ENCODE data around the gene CYTH3. TPM values are rescaled to one million over a fixed set of nuclear protein-coding genes. Genes with fewer than 3 reads are reported as not detected.

The CYTH3 gene
- total and polyA plus RNA-seq, 2 experiments from 2014 or later = 11.9 to 15.7 TPM

- Histone ChIP-seq H3K4me2 (no peak overlapping the region), H4K20me1 (ENCODE audit: insufficient read depth, poor library complexity, severe bottlenecking) (no peaks in the 10 kb centered on the region), H3K9me2 (replicated peaks; ENCODE audit: insufficient read depth) (no peaks in the 10 kb centered on the region), H3K9me3 (ENCODE audit: low read depth) (no peaks in the 10 kb centered on the region), H3K4me1 (ENCODE audit: insufficient read depth) (no peaks in the 10 kb centered on the region), H3K36me3 (replicated peaks; ENCODE audit: insufficient read depth, low read depth) (no peaks in the 10 kb centered on the region), H3K79me2 (peaks cover 22% of the 10 kb centered on the region), H3K27ac (no peak overlapping the region), H2AFZ (no peak overlapping the region), H3K27me3 (no peaks in the 10 kb centered on the region), H3K4me3 (no peak overlapping the region)
- no peak for DNase-seq (ENCODE audit: low spot score)
- 92% methylated on average over 3 of the region's 3 CpGs for WGBS (ENCODE audit: low lambda C conversion rate, missing lambda C conversion rate)
- TF ChIP-seq EZH2phosphoT487 (IDR thresholded peaks at IDR 0.05; ENCODE audit: low read depth, severe bottlenecking, unreplicated experiment) = no peak
- TF ChIP-seq, protein P1, sequence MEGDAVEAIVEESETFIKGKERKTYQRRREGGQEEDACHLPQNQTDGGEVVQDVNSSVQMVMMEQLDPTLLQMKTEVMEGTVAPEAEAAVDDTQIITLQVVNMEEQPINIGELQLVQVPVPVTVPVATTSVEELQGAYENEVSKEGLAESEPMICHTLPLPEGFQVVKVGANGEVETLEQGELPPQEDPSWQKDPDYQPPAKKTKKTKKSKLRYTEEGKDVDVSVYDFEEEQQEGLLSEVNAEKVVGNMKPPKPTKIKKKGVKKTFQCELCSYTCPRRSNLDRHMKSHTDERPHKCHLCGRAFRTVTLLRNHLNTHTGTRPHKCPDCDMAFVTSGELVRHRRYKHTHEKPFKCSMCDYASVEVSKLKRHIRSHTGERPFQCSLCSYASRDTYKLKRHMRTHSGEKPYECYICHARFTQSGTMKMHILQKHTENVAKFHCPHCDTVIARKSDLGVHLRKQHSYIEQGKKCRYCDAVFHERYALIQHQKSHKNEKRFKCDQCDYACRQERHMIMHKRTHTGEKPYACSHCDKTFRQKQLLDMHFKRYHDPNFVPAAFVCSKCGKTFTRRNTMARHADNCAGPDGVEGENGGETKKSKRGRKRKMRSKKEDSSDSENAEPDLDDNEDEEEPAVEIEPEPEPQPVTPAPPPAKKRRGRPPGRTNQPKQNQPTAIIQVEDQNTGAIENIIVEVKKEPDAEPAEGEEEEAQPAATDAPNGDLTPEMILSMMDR (IDR thresholded peaks at IDR 0.05; ENCODE audit: poor library complexity) = no peak
- no peak for TF ChIP-seq EZH2 (IDR thresholded peaks at IDR 0.05; ENCODE audit: borderline replicate concordance)
These were observed 144.2 kb downstream of the CYTH3 start for GRCh38 chr7:6128205-6128604.

DNA sequence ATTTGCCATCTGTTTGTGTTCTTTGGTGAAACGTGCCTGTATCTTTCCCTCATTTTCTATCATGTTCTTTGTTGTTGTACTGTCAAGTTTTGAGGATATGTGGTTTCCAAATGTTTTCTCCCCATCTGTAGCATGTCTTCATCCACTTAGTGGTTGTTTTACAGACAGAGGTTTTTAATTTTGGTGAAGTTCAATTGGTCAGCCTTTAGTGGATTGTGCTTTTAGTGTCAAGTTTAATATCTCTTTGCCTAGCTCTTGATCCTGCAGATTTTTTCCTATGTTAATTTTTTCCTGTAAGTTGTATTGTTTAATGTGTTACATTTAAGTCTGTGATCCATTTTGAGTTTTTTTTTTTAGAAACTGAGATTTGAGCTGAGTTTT is 145.3 kb downstream of the CYTH3 start:
- TF ChIP-seq, protein P1 (IDR thresholded peaks at IDR 0.05; ENCODE audit: poor library complexity) = no peak
- no peak for TF ChIP-seq EZH2phosphoT487 (IDR thresholded peaks at IDR 0.05; ENCODE audit: low read depth, severe bottlenecking, unreplicated experiment)
- no peak for TF ChIP-seq EZH2 (IDR thresholded peaks at IDR 0.05; ENCODE audit: borderline replicate concordance)
- H2AFZ ChIP-seq = no peak overlapping the region
- H3K36me3 ChIP-seq (replicated peaks; ENCODE audit: insufficient read depth, low read depth) = peaks cover 3% of the 10 kb centered on the region
- H3K4me3 ChIP-seq = no peak overlapping the region
- no peak overlapping the region for H3K4me2 ChIP-seq
- peaks cover 22% of the 10 kb centered on the region for H3K79me2 ChIP-seq
- H4K20me1 ChIP-seq (ENCODE audit: insufficient read depth, poor library complexity, severe bottlenecking) = no peaks in the 10 kb centered on the region
- peak overlapping the region; percentile 15 for H3K27ac ChIP-seq
- 61% methylated on average over 1 of the region's 1 CpG for WGBS (ENCODE audit: low lambda C conversion rate, missing lambda C conversion rate)
- H3K4me1 ChIP-seq (ENCODE audit: insufficient read depth) = no peaks in the 10 kb centered on the region
- H3K9me2 ChIP-seq (replicated peaks; ENCODE audit: insufficient read depth) = no peaks in the 10 kb centered on the region
- H3K27me3 ChIP-seq = no peaks in the 10 kb centered on the region
- no peaks in the 10 kb centered on the region for H3K9me3 ChIP-seq (ENCODE audit: low read depth)
- no peak for DNase-seq (ENCODE audit: low spot score)

DNA sequence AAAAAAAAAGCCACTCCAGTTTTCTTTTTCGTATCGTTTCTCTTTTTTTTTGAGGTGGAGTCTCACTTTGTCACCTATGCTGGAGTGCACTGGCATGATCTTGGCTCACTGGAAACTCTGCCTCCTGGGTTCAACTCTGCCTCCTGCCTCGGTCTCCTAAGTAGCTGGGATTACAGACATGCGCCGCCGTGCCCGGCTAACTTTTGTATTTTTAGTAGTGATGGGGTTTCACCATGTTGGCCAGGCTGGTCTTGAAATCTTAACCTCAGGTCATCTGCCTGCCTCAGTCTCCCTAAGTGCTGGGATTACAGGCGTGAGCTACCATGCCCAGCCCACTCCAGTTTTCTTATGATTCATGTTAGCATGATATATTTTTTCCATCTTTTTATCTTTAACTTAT is 148.6 kb downstream of the CYTH3 start:
- TF ChIP-seq, protein P1 (IDR thresholded peaks at IDR 0.05; ENCODE audit: poor library complexity) = no peak
- TF ChIP-seq EZH2phosphoT487 (IDR thresholded peaks at IDR 0.05; ENCODE audit: low read depth, severe bottlenecking, unreplicated experiment) (no peak), EZH2 (IDR thresholded peaks at IDR 0.05; ENCODE audit: borderline replicate concordance) (no peak)
- 100% methylated on average over 8 of the region's 8 CpGs for WGBS (ENCODE audit: low lambda C conversion rate, missing lambda C conversion rate)
- H3K4me1 ChIP-seq (ENCODE audit: insufficient read depth) = no peaks in the 10 kb centered on the region

DNA sequence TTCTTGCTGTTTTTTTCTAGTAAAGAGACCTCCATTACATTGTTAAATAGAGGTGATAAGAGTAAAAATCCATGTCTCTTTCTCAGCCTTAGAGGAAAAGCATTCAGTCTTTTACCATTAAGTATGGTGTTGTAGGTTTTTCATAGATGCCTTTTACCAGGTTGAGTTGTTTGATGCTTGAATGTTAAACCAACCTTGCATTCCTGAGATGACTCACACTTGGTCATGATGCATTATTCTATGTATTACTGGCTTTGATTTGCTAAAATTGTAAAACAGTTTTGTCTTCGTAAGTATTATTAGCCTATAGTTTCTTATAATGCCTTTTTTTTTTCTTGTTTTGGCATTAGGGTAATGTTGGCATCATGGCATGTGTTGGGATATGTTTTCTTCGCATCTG is 151.3 kb downstream of the CYTH3 start:
- Histone ChIP-seq H2AFZ (no peak overlapping the region), H3K9me2 (replicated peaks; ENCODE audit: insufficient read depth) (no peaks in the 10 kb centered on the region), H3K27ac (no peak overlapping the region), H3K9me3 (ENCODE audit: low read depth) (no peaks in the 10 kb centered on the region), H3K36me3 (replicated peaks; ENCODE audit: insufficient read depth, low read depth) (peaks cover 3% of the 10 kb centered on the region), H3K4me2 (no peak overlapping the region), H3K4me3 (no peak overlapping the region), H3K79me2 (peaks cover 37% of the 10 kb centered on the region), H3K4me1 (ENCODE audit: insufficient read depth) (no peaks in the 10 kb centered on the region), H3K27me3 (no peaks in the 10 kb centered on the region), H4K20me1 (ENCODE audit: insufficient read depth, poor library complexity, severe bottlenecking) (no peaks in the 10 kb centered on the region)
- TF ChIP-seq EZH2phosphoT487 (IDR thresholded peaks at IDR 0.05; ENCODE audit: low read depth, severe bottlenecking, unreplicated experiment) (no peak), EZH2 (IDR thresholded peaks at IDR 0.05; ENCODE audit: borderline replicate concordance) (no peak)
- TF ChIP-seq, protein P1 (IDR thresholded peaks at IDR 0.05; ENCODE audit: poor library complexity) = no peak
- no peak for DNase-seq (ENCODE audit: low spot score)
- 100% methylated on average over 2 of the region's 2 CpGs for WGBS (ENCODE audit: low lambda C conversion rate, missing lambda C conversion rate)

More for the DNA sequence above, 148.6 kb downstream of the CYTH3 start:
- H3K9me3 ChIP-seq (ENCODE audit: low read depth) = no peaks in the 10 kb centered on the region
- no peak for DNase-seq (ENCODE audit: low spot score)
- no peak overlapping the region for H3K4me3 ChIP-seq
- H3K36me3 ChIP-seq (replicated peaks; ENCODE audit: insufficient read depth, low read depth) = peaks cover 3% of the 10 kb centered on the region
- H2AFZ ChIP-seq = no peak overlapping the region
- no peaks in the 10 kb centered on the region for H3K27me3 ChIP-seq
- H4K20me1 ChIP-seq (ENCODE audit: insufficient read depth, poor library complexity, severe bottlenecking) = no peaks in the 10 kb centered on the region
- H3K4me2 ChIP-seq = no peak overlapping the region
- no peak overlapping the region for H3K27ac ChIP-seq
- H3K79me2 ChIP-seq = peaks cover 39% of the 10 kb centered on the region
- H3K9me2 ChIP-seq (replicated peaks; ENCODE audit: insufficient read depth) = no peaks in the 10 kb centered on the region

Data from hepatocyte (in vitro differentiated cells).